Endometrium (tissue), 2 donors: ENCODE results near the gene ZPLD1.

Experiments used
- FAIRE-seq: peaks from 2 replicates; lab custom pipeline; 2012; peaks lifted over from hg19 to GRCh38; lab: Jason Lieb, UNC
- donor health status: control.
- donor health status: control.

ZPLD1 gene

DNA sequence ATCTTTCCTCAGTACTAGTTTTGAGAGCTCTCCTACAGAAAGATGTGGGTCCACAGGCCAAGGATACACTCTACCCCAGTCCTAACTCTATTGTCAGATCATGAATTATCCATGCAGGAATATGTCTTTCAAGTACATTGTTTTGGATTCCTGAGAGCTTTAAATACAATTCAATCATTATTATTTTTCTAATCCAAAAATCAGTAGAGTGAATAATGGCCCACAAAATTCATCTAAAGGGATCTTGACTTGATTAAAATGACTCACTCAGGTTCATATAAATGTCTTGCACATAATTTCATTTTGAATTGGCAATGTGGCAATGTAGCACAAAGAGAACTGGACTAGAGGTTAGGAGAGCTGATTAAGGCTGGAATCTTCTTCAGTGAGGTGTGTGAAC, 93.9 kb downstream of the ZPLD1 start:
- no peak for FAIRE-seq
